ENCODE measurements around the gene CTNNB1. TPM values are rescaled to one million over a fixed set of nuclear protein-coding genes. Genes with fewer than 3 reads are reported as not detected.

CTNNB1 gene
- total RNA-seq, 1 experiment from 2014 or later = 387 TPM

GRCh38 chr3:41198950-41199865 lies at the start of gene CTNNB1 (continued):
- TF ChIP-seq SMAD4 (CRISPR knock-in tag; IDR thresholded peaks at IDR 0.05) = peak; percentile 86; the same call in 1 of the 2 replicates
- peak; percentile 77 for TF ChIP-seq MAX (CRISPR knock-in tag; IDR thresholded peaks at IDR 0.05)
- no peak for TF ChIP-seq PREB (CRISPR knock-in tag; IDR thresholded peaks at IDR 0.05; ENCODE audit: borderline replicate concordance)
- no peak; the same call in 1 of the 2 replicates for TF ChIP-seq ATF1 (CRISPR knock-in tag; IDR thresholded peaks at IDR 0.05)
- no peak for TF ChIP-seq JAZF1 (CRISPR knock-in tag; IDR thresholded peaks at IDR 0.05)
- TF ChIP-seq E2F1 (CRISPR knock-in tag; IDR thresholded peaks at IDR 0.05) = no peak
- no peak for TF ChIP-seq PRRX2 (CRISPR knock-in tag; IDR thresholded peaks at IDR 0.05)
- no peak; the same call in 1 of the 2 replicates for TF ChIP-seq OVOL2 (CRISPR knock-in tag; IDR thresholded peaks at IDR 0.05; ENCODE audit: borderline replicate concordance)
- peak; percentile 85 for TF ChIP-seq ETV6 (CRISPR knock-in tag; IDR thresholded peaks at IDR 0.05)
- peak; percentile 93 for TF ChIP-seq ZBTB43 (CRISPR knock-in tag; IDR thresholded peaks at IDR 0.05)
- peak; percentile 36 for TF ChIP-seq NFYB (CRISPR knock-in tag; conservative IDR thresholded peaks at IDR 0.05; ENCODE audit: low read depth)
- peak; percentile 99 for TF ChIP-seq KAT7 (CRISPR knock-in tag; IDR thresholded peaks at IDR 0.05; ENCODE audit: borderline replicate concordance)
- TF ChIP-seq NFATC4 (CRISPR knock-in tag; IDR thresholded peaks at IDR 0.05) = no peak
- TF ChIP-seq ZNF121 (CRISPR knock-in tag; IDR thresholded peaks at IDR 0.05) = 0 out of 2 replicates have a peak, but pooled peaks have one; percentile 19
- TF ChIP-seq TEAD4 (CRISPR knock-in tag; IDR thresholded peaks at IDR 0.05) = peak; percentile 69
- 0 out of 2 replicates have a peak, but pooled peaks have one; percentile 43 for TF ChIP-seq ZNF317 (CRISPR knock-in tag; IDR thresholded peaks at IDR 0.05; ENCODE audit: borderline replicate concordance, low read depth)
- TF ChIP-seq JUN (CRISPR knock-in tag; IDR thresholded peaks at IDR 0.05) = peak; percentile 76
- peak; percentile 79 for TF ChIP-seq USF1 (CRISPR knock-in tag; IDR thresholded peaks at IDR 0.05)
- peak; percentile 92 for TF ChIP-seq FOXP1 (CRISPR knock-in tag; IDR thresholded peaks at IDR 0.05; ENCODE audit: borderline replicate concordance)
- TF ChIP-seq ZMAT4 (CRISPR knock-in tag; IDR thresholded peaks at IDR 0.05) = peak; percentile 81; the same call in 1 of the 2 replicates
- TF ChIP-seq FOXK1 (CRISPR knock-in tag; IDR thresholded peaks at IDR 0.05) = peak; percentile 55; the same call in 1 of the 2 replicates
- 0 out of 2 replicates have a peak, but pooled peaks have one; percentile 74 for TF ChIP-seq ZNF512 (CRISPR knock-in tag; IDR thresholded peaks at IDR 0.05; ENCODE audit: borderline replicate concordance)
- TF ChIP-seq ZNF671 (CRISPR knock-in tag; IDR thresholded peaks at IDR 0.05) = peak; percentile 55; the same call in 1 of the 2 replicates
- TF ChIP-seq ZSCAN18 (CRISPR knock-in tag; IDR thresholded peaks at IDR 0.05) = no peak
- peak; percentile 98 for TF ChIP-seq ZNF423 (CRISPR knock-in tag; IDR thresholded peaks at IDR 0.05)
- no peak for TF ChIP-seq MLX (CRISPR knock-in tag; IDR thresholded peaks at IDR 0.05)
- peak; percentile 38; the same call in 1 of the 2 replicates for TF ChIP-seq SMAD3 (CRISPR knock-in tag; IDR thresholded peaks at IDR 0.05; ENCODE audit: borderline replicate concordance)

All from WTC11 (cell line).